Measurements from ENCODE around the gene VAV2. TPM values are rescaled to one million over a fixed set of nuclear protein-coding genes. Genes with fewer than 3 reads are reported as not detected.

The VAV2 gene
- total and polyA plus RNA-seq, 5 donors from 2014 or later, result 0.24 to 0.67 (median 0.37) TPM; not detected in 1

DNA sequence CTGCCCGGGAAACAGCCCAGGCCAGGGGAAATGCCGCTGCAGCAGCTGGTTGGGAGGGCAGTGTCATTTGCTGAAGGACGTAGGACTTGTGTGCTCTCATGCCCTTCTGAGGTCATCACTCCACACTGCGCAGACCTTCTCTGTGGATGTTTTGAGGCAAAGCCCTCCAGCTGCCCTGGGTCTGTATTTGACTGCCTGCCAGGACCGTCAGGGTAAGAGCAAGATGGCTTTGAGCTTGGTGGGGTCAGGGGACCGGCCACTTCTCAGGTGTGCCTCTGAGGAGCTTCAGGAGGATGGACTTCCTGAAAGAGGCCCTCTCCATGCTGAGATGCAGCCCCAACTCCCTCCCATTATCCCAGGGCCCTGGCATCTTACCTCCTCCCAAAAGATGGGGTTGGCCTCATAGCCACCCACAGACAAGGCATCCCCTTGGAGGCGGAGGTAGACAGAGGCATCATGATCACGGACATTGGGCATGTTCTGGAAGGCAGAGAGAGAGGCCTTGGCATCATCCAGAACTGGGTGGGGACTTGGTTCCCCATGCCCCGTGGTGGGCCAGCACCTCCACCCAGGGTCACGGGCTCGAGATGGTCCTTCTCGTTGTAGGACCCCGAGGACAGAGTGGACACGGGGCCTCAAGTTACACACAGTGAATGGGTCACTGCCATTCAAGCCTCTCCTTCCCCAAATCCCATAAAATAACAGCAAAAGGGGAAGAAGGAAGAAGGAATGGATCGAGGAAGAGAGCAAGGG is 273.4 kb downstream of the VAV2 start:
- Mint-ChIP-seq H3K9me3 (peaks cover 0 to 3% (median 0%) of the 10 kb centered on the region in 7 donors), H3K36me3 (peaks cover 5% of the 10 kb centered on the region), H3K27me3 (peaks cover 4% of the 10 kb centered on the region), H3K4me3 (no peak overlapping the region), H3K27ac (peak overlapping the region in 1 of 3 donors; percentile 63), H3K4me1 (peaks cover 0 to 3% (median 0%) of the 10 kb centered on the region in 4 donors)
- no peaks in the 10 kb centered on the region for H3K4me1 ChIP-seq (ENCODE audit: control insufficient read depth, insufficient read depth, low read length, poor library complexity, severe bottlenecking)
- DNase-seq, result no peak
- no peak overlapping the region for H3K4me3 ChIP-seq (ENCODE audit: low read depth, low read length)
- no peaks in the 10 kb centered on the region for H3K36me3 ChIP-seq (ENCODE audit: control insufficient read depth, insufficient read depth, low read length)
- no peaks in the 10 kb centered on the region for H3K9me3 ChIP-seq (ENCODE audit: control insufficient read depth in 2 of 2, low read length in 2 of 2)
- H3K27me3 ChIP-seq (ENCODE audit: control insufficient read depth, insufficient read depth, low read length), result no peaks in the 10 kb centered on the region
- no peak overlapping the region for H3K27ac ChIP-seq (ENCODE audit: insufficient read depth, low read length, poor library complexity, severe bottlenecking)
- ATAC-seq (ENCODE audit: low read depth in 2 of 2), result no peak

- ATAC-seq (ENCODE audit: low read depth in 2 of 2) (no peak), DNase-seq (no peak)
- no peaks in the 10 kb centered on the region for H3K27me3 ChIP-seq (ENCODE audit: control insufficient read depth, insufficient read depth, low read length)
- H3K4me3 ChIP-seq (ENCODE audit: low read depth, low read length), result no peak overlapping the region
- H3K36me3 ChIP-seq (ENCODE audit: control insufficient read depth, insufficient read depth, low read length), result no peaks in the 10 kb centered on the region
- no peak overlapping the region for H3K27ac Mint-ChIP-seq
- no peaks in the 10 kb centered on the region for H3K4me1 ChIP-seq (ENCODE audit: control insufficient read depth, insufficient read depth, low read length, poor library complexity, severe bottlenecking)
- H3K4me1 Mint-ChIP-seq, result peaks cover 0 to 3% (median 0%) of the 10 kb centered on the region in 4 donors
- no peaks in the 10 kb centered on the region for H3K9me3 Mint-ChIP-seq
- H3K27ac ChIP-seq (ENCODE audit: insufficient read depth, low read length, poor library complexity, severe bottlenecking), result no peak overlapping the region
- H3K27me3 Mint-ChIP-seq, result peaks cover 4% of the 10 kb centered on the region
- H3K36me3 Mint-ChIP-seq, result peaks cover 5% of the 10 kb centered on the region
- no peak overlapping the region for H3K4me3 Mint-ChIP-seq
- H3K9me3 ChIP-seq (ENCODE audit: control insufficient read depth in 2 of 2, low read length in 2 of 2), result no peaks in the 10 kb centered on the region
Measured at GRCh38 chr9:133717113-133718031, 274.8 kb downstream of the VAV2 start.

DNA sequence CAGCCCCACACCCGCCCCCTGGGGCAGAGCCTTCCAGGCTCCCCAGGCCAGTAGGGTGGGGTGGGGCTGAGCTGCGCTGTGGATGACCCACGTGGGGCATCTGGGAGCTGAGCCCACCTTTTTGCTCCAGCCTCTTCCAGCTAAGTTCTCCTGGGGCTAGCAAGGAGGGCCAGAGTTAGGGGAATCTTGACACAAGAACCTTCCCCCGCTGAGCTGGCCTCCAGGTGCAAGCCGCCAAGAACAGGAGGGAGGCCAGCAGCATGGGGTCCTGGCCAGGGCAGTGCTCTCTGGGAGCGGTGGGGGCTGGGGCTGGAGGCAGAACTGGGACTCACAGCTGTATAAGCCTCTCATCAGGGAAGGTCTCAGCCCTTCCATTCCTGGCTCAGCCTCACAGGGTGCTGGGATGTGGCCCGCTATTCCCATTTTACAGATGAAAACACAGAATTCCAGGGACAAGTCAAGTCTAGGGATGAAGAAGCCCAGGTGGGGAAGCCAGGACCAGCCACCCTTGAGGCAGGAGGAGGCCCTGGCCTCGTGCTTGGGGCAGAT is 275.5 kb downstream of the VAV2 start:
- H3K36me3 Mint-ChIP-seq, result peaks cover 5% of the 10 kb centered on the region
- Histone ChIP-seq H3K36me3 (ENCODE audit: control insufficient read depth, insufficient read depth, low read length) (no peaks in the 10 kb centered on the region), H3K27me3 (ENCODE audit: control insufficient read depth, insufficient read depth, low read length) (no peaks in the 10 kb centered on the region), H3K27ac (ENCODE audit: insufficient read depth, low read length, poor library complexity, severe bottlenecking) (no peak overlapping the region), H3K9me3 (ENCODE audit: control insufficient read depth in 2 of 2, low read length in 2 of 2) (no peaks in the 10 kb centered on the region), H3K4me1 (ENCODE audit: control insufficient read depth, insufficient read depth, low read length, poor library complexity, severe bottlenecking) (no peaks in the 10 kb centered on the region), H3K4me3 (ENCODE audit: low read depth, low read length) (no peak overlapping the region)
- H3K27me3 Mint-ChIP-seq, result no peaks in the 10 kb centered on the region
- DNase-seq, result no peak
- no peak overlapping the region for H3K4me3 Mint-ChIP-seq
- H3K27ac Mint-ChIP-seq, result no peak overlapping the region
- no peaks in the 10 kb centered on the region for H3K9me3 Mint-ChIP-seq
- ATAC-seq (ENCODE audit: low read depth in 2 of 2), result no peak
- peaks cover 0 to 3% (median 0%) of the 10 kb centered on the region in 4 donors for H3K4me1 Mint-ChIP-seq

GRCh38 chr9:133715866-133716563 is 276.1 kb downstream of the VAV2 start:
- Mint-ChIP-seq H3K36me3 (peaks cover 5% of the 10 kb centered on the region), H3K4me3 (no peak overlapping the region), H3K9me3 (no peaks in the 10 kb centered on the region), H3K27ac (peak overlapping the region in 1 of 3 donors; percentile 86), H3K27me3 (no peaks in the 10 kb centered on the region), H3K4me1 (peaks cover 0 to 3% (median 0%) of the 10 kb centered on the region in 4 donors)
- DNase-seq (peak in 2 of 3 donors; percentile 13 to 25), ATAC-seq (ENCODE audit: low read depth in 2 of 2) (peak in 1 of 2 donors; percentile 34)
- Histone ChIP-seq H3K27ac (ENCODE audit: insufficient read depth, low read length, poor library complexity, severe bottlenecking) (no peak overlapping the region), H3K4me1 (ENCODE audit: control insufficient read depth, insufficient read depth, low read length, poor library complexity, severe bottlenecking) (no peaks in the 10 kb centered on the region), H3K27me3 (ENCODE audit: control insufficient read depth, insufficient read depth, low read length) (no peaks in the 10 kb centered on the region), H3K36me3 (ENCODE audit: control insufficient read depth, insufficient read depth, low read length) (no peaks in the 10 kb centered on the region), H3K9me3 (ENCODE audit: control insufficient read depth in 2 of 2, low read length in 2 of 2) (no peaks in the 10 kb centered on the region), H3K4me3 (ENCODE audit: low read depth, low read length) (no peak overlapping the region)

- Histone ChIP-seq H3K4me1 (ENCODE audit: control insufficient read depth, insufficient read depth, low read length, poor library complexity, severe bottlenecking) (no peaks in the 10 kb centered on the region), H3K27me3 (ENCODE audit: control insufficient read depth, insufficient read depth, low read length) (no peaks in the 10 kb centered on the region), H3K9me3 (ENCODE audit: control insufficient read depth in 2 of 2, low read length in 2 of 2) (no peaks in the 10 kb centered on the region), H3K36me3 (ENCODE audit: control insufficient read depth, insufficient read depth, low read length) (no peaks in the 10 kb centered on the region), H3K27ac (ENCODE audit: insufficient read depth, low read length, poor library complexity, severe bottlenecking) (no peak overlapping the region), H3K4me3 (ENCODE audit: low read depth, low read length) (no peak overlapping the region)
- H3K4me3 Mint-ChIP-seq, result no peak overlapping the region
- peaks cover 0 to 6% (median 0%) of the 10 kb centered on the region in 4 donors for H3K4me1 Mint-ChIP-seq
- DNase-seq, result no peak
- peak overlapping the region in 1 of 3 donors; percentile 86 for H3K27ac Mint-ChIP-seq
- no peaks in the 10 kb centered on the region for H3K9me3 Mint-ChIP-seq
- peaks cover 1% of the 10 kb centered on the region for H3K36me3 Mint-ChIP-seq
- no peaks in the 10 kb centered on the region for H3K27me3 Mint-ChIP-seq
- no peak for ATAC-seq (ENCODE audit: low read depth in 2 of 2)
Measured at GRCh38 chr9:133715295-133715865, 276.7 kb downstream of the VAV2 start.

DNA sequence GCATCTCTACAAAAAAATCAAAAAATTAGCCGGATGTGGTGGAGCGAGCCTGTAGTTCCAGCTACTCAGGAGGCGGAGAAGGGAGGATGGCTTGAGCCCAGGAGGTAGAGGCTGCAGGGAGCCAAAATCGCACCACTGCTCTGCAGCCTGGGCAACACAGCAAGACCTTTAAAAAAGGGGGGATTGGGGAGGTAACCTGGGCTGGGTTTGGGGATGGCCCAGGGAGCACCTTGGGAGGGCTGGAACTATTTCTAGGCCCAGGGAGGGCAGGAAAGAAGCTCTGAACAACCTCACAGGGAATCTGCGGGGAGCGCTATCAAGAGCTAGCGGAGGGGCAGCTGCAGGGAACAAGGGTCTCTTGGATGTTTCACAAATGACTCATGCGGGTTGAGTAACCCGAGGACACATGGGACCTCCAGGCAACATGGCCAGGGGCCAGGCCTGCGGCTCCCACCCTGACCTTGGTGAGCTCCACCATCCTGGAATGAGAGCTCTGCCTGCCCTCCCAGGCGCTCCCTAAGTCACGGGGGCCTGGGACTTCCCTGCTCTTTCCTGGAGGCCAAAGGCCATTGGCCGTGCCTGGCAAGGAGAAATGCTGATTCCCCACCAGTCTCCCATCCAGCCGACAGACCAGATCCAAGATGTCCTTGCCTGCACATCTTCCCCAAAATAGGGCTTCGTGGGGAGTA is 277.4 kb downstream of the VAV2 start:
- Histone ChIP-seq H3K4me1 (ENCODE audit: control insufficient read depth, insufficient read depth, low read length, poor library complexity, severe bottlenecking) (peaks cover 3% of the 10 kb centered on the region), H3K9me3 (ENCODE audit: control insufficient read depth in 2 of 2, low read length in 2 of 2) (no peaks in the 10 kb centered on the region), H3K27ac (ENCODE audit: insufficient read depth, low read length, poor library complexity, severe bottlenecking) (no peak overlapping the region), H3K4me3 (ENCODE audit: low read depth, low read length) (no peak overlapping the region), H3K36me3 (ENCODE audit: control insufficient read depth, insufficient read depth, low read length) (no peaks in the 10 kb centered on the region), H3K27me3 (ENCODE audit: control insufficient read depth, insufficient read depth, low read length) (no peaks in the 10 kb centered on the region)
- Mint-ChIP-seq H3K27ac (no peak overlapping the region), H3K4me3 (no peak overlapping the region), H3K4me1 (peaks cover 0 to 6% (median under 1%) of the 10 kb centered on the region in 4 donors), H3K36me3 (no peaks in the 10 kb centered on the region), H3K9me3 (no peaks in the 10 kb centered on the region), H3K27me3 (no peaks in the 10 kb centered on the region)
- DNase-seq (no peak), ATAC-seq (ENCODE audit: low read depth in 2 of 2) (no peak)

All from CD4-positive, CD25-positive, alpha-beta regulatory T cell (primary cell).